Esophagus muscularis mucosa (tissue), 4 donors: ENCODE data around the gene BATF3. TPM values are rescaled to one million over a fixed set of nuclear protein-coding genes. Genes with fewer than 3 reads are reported as not detected.

ENCODE experiments used
- DNase-seq: peaks from one replicate; pipeline ENCODE4 v3.0.0-alpha.2; 2017; ENCODE audit errors: extremely low spot score
- H3K27ac ChIP-seq, 4 donors: fragments of 200-600 bp; sonication (generic); replicated peaks in 1 of 4; 1 replicate in 3 of 4; 2 replicates in 1 of 4; pipeline ENCODE4 v1.5.1; 2016 to 2019; ENCODE audit warnings: mild to moderate bottlenecking in 1 of 4
- H3K27me3 ChIP-seq, 4 donors: fragments of 200-600 bp; sonication (generic); one replicate each; pipeline versions ENCODE4 v1.5.1 to v1.6.0; 2016 to 2019
- H3K36me3 ChIP-seq, 4 donors: fragments of 200-600 bp; sonication (generic); one replicate each; pipeline ENCODE4 v1.5.1; 2016 to 2019
- H3K4me1 ChIP-seq, 4 donors: fragments of 200-600 bp; sonication (generic); one replicate each; pipeline ENCODE4 v1.5.1; 2016 to 2019
- H3K4me3 ChIP-seq, 4 donors: fragments of 200-600 bp; sonication (generic); 1 replicate in 2 of 4; 2 replicates in 2 of 4; pipeline ENCODE4 v1.5.1; 2016 to 2019; ENCODE audit warnings: mild to moderate bottlenecking in 4 of 4, moderate library complexity in 1 of 4
- H3K9me3 ChIP-seq, 4 donors: fragments of 200-600 bp; sonication (generic); 1 replicate in 3 of 4; 2 replicates in 1 of 4; pipeline ENCODE4 v1.5.1; 2016 to 2019
- CTCF ChIP-seq, 3 experiments: fragments of 200-600 bp in 2 of 3; fragments of 450-650 bp in 1 of 3; sonication (generic) in 2 of 3; IDR thresholded peaks; one replicate each; pipeline ENCODE4 v1.5.1; 2017 to 2019; ENCODE audit warnings: antibody characterized with exemption in 3 of 3, mild to moderate bottlenecking in 2 of 3, moderate library complexity in 1 of 3
- EP300 ChIP-seq: sonication (generic); formaldehyde crosslinking; IDR thresholded peaks from one replicate; pipeline ENCODE4 v1.6.1; 2017; ENCODE audit warnings: antibody characterized with exemption
- POLR2A ChIP-seq: fragments of 450-650 bp; IDR thresholded peaks from one replicate; pipeline ENCODE4 v1.6.1; 2017; ENCODE audit warnings: antibody characterized with exemption, moderate library complexity, mild to moderate bottlenecking, low read depth
- POLR2AphosphoS5 ChIP-seq, 2 donors: sonication (generic); formaldehyde crosslinking; IDR thresholded peaks; one replicate each; pipeline ENCODE4 v1.6.1; 2017; ENCODE audit warnings: antibody characterized with exemption in 2 of 2
- WGBS: methylation state at CpG from one replicate; pipeline ENCODE4 v1.1.5; 2018; 5-methylcytosine and 5-hydroxymethylcytosine counted together
- intact Hi-C: fragments of 100-400 bp; cut with DNase I; formaldehyde crosslinking; loops from one replicate; pipeline ENCODE4 v1.15.1; 2023
- total RNA-seq, 4 donors: library from RNA; depleted of rRNA; stranded (reverse); fragments of >200 nt; gene quantifications; one replicate each; pipeline versions ENCODE4 v1.1.0 to v1.2.1, GENCODE V29; 2016

Gene BATF3
- total RNA-seq, 4 donors from 2014 or later = 2.1 to 8.1 (median 5.9) TPM

- Histone ChIP-seq H3K27me3 (no peaks in the 10 kb centered on the region), H3K4me1 (peaks cover 26 to 36% (median 31%) of the 10 kb centered on the region in 4 donors), H3K9me3 (no peaks in the 10 kb centered on the region), H3K27ac (no peak overlapping the region), H3K36me3 (no peaks in the 10 kb centered on the region), H3K4me3 (peak overlapping the region; percentile 64 to 82 (median 67))
- no peak for DNase-seq
- WGBS = 38% methylated on average over 12 of the region's 12 CpGs
- TF ChIP-seq CTCF (IDR thresholded peaks at IDR 0.05) (no peak), POLR2A (no peak), POLR2AphosphoS5 (IDR thresholded peaks at IDR 0.05) (no peak), EP300 (no peak)
- intact Hi-C loops = no loop called here
These were observed 1.1 kb downstream of the BATF3 start for GRCh38 chr1:212698467-212699103.

GRCh38 chr1:212696721-212697331 is 2.8 kb downstream of the BATF3 start:
- Histone ChIP-seq H3K4me3 (no peak overlapping the region), H3K36me3 (no peaks in the 10 kb centered on the region), H3K27ac (no peak overlapping the region), H3K9me3 (no peaks in the 10 kb centered on the region), H3K27me3 (no peaks in the 10 kb centered on the region), H3K4me1 (peaks cover 26 to 36% (median 31%) of the 10 kb centered on the region in 4 donors)
- no peak for TF ChIP-seq POLR2A
- no peak for TF ChIP-seq EP300
- TF ChIP-seq POLR2AphosphoS5 (IDR thresholded peaks at IDR 0.05) = no peak
- no peak for TF ChIP-seq CTCF (IDR thresholded peaks at IDR 0.05)
- 84% methylated on average over 13 of the region's 13 CpGs for WGBS
- intact Hi-C loops = no loop called here
- DNase-seq = no peak

GRCh38 chr1:212692774-212693644 is 6.6 kb downstream of the BATF3 start:
- DNase-seq = no peak
- no peaks in the 10 kb centered on the region for H3K4me1 ChIP-seq
- H3K4me3 ChIP-seq = no peak overlapping the region
- H3K9me3 ChIP-seq = no peaks in the 10 kb centered on the region
- WGBS = 91% methylated on average over 8 of the region's 9 CpGs
- H3K36me3 ChIP-seq = no peaks in the 10 kb centered on the region
- H3K27me3 ChIP-seq = no peaks in the 10 kb centered on the region
- no peak overlapping the region for H3K27ac ChIP-seq
- intact Hi-C loops = no loop called here
- TF ChIP-seq CTCF (IDR thresholded peaks at IDR 0.05) (no peak), POLR2A (no peak), EP300 (no peak), POLR2AphosphoS5 (IDR thresholded peaks at IDR 0.05) (no peak)

- no peak overlapping the region for H3K4me3 ChIP-seq
- no peaks in the 10 kb centered on the region for H3K9me3 ChIP-seq
- TF ChIP-seq CTCF (IDR thresholded peaks at IDR 0.05) (no peak), POLR2AphosphoS5 (IDR thresholded peaks at IDR 0.05) (no peak), EP300 (no peak), POLR2A (no peak)
- no peak overlapping the region for H3K27ac ChIP-seq
- no peaks in the 10 kb centered on the region for H3K4me1 ChIP-seq
- H3K36me3 ChIP-seq = no peaks in the 10 kb centered on the region
- H3K27me3 ChIP-seq = no peaks in the 10 kb centered on the region
- WGBS = 89% methylated on average over 9 of the region's 9 CpGs
- no peak for DNase-seq
- intact Hi-C loops = no loop called here
These were observed 8.0 kb downstream of the BATF3 start for GRCh38 chr1:212691561-212692071.
